ENCODE measurements around the gene SERINC2. TPM values are rescaled to one million over a fixed set of nuclear protein-coding genes. Genes with fewer than 3 reads are reported as not detected.

Gene SERINC2
- total RNA-seq, 1 experiment from 2014 or later: 14.0 TPM

DNA sequence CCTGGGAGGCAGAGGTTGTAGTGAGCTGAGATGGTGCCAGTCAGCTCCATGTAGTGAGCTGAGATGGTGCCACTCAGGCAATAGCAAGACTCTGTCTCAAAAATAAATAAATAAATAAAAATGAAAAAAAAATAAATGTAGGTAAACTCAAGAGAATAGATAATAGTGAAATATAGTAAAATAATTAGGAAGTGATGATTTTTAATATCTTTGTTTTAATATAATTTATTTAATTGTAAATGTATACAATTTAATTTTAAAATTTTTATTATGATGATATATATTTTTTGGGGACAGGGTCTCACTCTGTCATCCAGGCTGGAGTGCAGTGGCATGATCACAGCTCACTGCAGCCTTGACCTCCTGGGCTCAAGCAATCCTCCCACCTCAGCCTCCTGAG lies 19.6 kb upstream of the SERINC2 start:
- BruUV-seq (replicated peaks): no TSS peak
- no peak for DNase-seq (ENCODE audit: low read depth, low spot score)
- no peak overlapping the region for H3K27ac ChIP-seq (ENCODE audit: low read length)
- no peaks in the 10 kb centered on the region for H3K9me3 ChIP-seq (ENCODE audit: control insufficient read depth, insufficient read depth, low read depth, low read length)
- TF ChIP-seq, protein P1, sequence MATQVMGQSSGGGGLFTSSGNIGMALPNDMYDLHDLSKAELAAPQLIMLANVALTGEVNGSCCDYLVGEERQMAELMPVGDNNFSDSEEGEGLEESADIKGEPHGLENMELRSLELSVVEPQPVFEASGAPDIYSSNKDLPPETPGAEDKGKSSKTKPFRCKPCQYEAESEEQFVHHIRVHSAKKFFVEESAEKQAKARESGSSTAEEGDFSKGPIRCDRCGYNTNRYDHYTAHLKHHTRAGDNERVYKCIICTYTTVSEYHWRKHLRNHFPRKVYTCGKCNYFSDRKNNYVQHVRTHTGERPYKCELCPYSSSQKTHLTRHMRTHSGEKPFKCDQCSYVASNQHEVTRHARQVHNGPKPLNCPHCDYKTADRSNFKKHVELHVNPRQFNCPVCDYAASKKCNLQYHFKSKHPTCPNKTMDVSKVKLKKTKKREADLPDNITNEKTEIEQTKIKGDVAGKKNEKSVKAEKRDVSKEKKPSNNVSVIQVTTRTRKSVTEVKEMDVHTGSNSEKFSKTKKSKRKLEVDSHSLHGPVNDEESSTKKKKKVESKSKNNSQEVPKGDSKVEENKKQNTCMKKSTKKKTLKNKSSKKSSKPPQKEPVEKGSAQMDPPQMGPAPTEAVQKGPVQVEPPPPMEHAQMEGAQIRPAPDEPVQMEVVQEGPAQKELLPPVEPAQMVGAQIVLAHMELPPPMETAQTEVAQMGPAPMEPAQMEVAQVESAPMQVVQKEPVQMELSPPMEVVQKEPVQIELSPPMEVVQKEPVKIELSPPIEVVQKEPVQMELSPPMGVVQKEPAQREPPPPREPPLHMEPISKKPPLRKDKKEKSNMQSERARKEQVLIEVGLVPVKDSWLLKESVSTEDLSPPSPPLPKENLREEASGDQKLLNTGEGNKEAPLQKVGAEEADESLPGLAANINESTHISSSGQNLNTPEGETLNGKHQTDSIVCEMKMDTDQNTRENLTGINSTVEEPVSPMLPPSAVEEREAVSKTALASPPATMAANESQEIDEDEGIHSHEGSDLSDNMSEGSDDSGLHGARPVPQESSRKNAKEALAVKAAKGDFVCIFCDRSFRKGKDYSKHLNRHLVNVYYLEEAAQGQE (IDR thresholded peaks at IDR 0.05; ENCODE audit: insufficient read depth in 1 of 2, low read depth in 2 of 2, low read length in 1 of 2): no peak
- TF ChIP-seq TCF7L2 (IDR thresholded peaks at IDR 0.05; ENCODE audit: low read depth, low read length): no peak
- TF ChIP-seq, protein P2, sequence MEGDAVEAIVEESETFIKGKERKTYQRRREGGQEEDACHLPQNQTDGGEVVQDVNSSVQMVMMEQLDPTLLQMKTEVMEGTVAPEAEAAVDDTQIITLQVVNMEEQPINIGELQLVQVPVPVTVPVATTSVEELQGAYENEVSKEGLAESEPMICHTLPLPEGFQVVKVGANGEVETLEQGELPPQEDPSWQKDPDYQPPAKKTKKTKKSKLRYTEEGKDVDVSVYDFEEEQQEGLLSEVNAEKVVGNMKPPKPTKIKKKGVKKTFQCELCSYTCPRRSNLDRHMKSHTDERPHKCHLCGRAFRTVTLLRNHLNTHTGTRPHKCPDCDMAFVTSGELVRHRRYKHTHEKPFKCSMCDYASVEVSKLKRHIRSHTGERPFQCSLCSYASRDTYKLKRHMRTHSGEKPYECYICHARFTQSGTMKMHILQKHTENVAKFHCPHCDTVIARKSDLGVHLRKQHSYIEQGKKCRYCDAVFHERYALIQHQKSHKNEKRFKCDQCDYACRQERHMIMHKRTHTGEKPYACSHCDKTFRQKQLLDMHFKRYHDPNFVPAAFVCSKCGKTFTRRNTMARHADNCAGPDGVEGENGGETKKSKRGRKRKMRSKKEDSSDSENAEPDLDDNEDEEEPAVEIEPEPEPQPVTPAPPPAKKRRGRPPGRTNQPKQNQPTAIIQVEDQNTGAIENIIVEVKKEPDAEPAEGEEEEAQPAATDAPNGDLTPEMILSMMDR (IDR thresholded peaks at IDR 0.05): no peak
- no peak for TF ChIP-seq POLR2AphosphoS5 (IDR thresholded peaks at IDR 0.05; ENCODE audit: low read depth, low read length)
- no peak for TF ChIP-seq SIN3A (IDR thresholded peaks at IDR 0.05; ENCODE audit: borderline replicate concordance, insufficient read depth, low read depth, low read length)
- POLR2A ChIA-PET: no interaction called here
- CTCF ChIA-PET: interaction anchor here (0.6 to 0.9 kb wide), 2 partner anchors 20 to 156 kb away, joined by 3 to 11 read pairs; no protein-coding TSS in a partner anchor
- H3K4me1 ChIP-seq (ENCODE audit: control insufficient read depth, insufficient read depth, low read length): peaks cover 4% of the 10 kb centered on the region; the same call in 1 of the 2 replicates
- no peaks in the 10 kb centered on the region for H3K36me3 ChIP-seq (ENCODE audit: control insufficient read depth, insufficient read depth, low read length)
- no peaks in the 10 kb centered on the region for H3K27me3 ChIP-seq (ENCODE audit: control insufficient read depth, insufficient read depth, low read length)
- intact Hi-C loops (cut with micrococcal nuclease; ENCODE audit: unreplicated experiment) (no loop called here), in situ Hi-C loops (cut with HindIII; ENCODE audit: low pct_unique_long_range_greater_than_20kb, low sequenced_read_pairs) (no loop called here)
- no peak overlapping the region for H3K4me3 ChIP-seq (ENCODE audit: low read depth in 2 of 2, low read length in 2 of 2)
- ATAC-seq: no peak

DNA sequence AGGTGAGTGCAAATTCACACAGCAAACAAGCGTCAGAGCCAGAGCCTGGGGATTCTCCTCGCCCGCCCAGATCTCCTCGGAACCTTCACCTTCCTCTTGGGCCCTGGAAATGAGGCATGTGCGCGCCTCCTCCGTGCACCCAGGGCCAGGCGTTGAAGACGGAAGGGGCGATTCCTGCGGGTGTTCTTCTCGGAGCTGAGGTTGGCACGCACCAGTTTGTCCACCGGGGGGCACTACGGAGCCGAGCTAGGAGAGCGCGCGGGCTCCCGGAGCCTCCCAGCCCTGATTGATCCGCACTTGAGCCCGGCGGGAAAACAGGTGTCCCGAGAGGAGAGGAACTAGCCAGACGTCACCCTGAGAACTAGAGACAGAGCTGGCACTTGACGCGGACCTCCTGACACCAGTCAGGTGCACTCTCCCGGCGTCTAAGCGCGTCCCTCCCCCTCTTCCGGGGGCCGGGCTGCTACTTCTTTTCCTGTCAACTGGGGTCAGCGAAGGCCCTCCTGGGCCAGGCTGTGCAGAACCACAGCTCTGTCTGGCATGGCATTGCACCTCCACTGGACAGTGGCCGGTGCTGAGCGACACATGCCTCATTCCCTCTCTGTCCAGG lies 18.3 kb upstream of the SERINC2 start:
- H3K4me1 ChIP-seq (ENCODE audit: control insufficient read depth, insufficient read depth, low read length): peaks cover 4% of the 10 kb centered on the region; the same call in 1 of the 2 replicates
- TF ChIP-seq, protein P1 (IDR thresholded peaks at IDR 0.05; ENCODE audit: insufficient read depth in 1 of 2, low read depth in 2 of 2, low read length in 1 of 2): no peak
- TF ChIP-seq, protein P2 (IDR thresholded peaks at IDR 0.05): peak; percentile 96
- intact Hi-C loops (cut with micrococcal nuclease; ENCODE audit: unreplicated experiment) (no loop called here), in situ Hi-C loops (cut with HindIII; ENCODE audit: low pct_unique_long_range_greater_than_20kb, low sequenced_read_pairs) (no loop called here)
- no peaks in the 10 kb centered on the region for H3K9me3 ChIP-seq (ENCODE audit: control insufficient read depth, insufficient read depth, low read depth, low read length)
- no peaks in the 10 kb centered on the region for H3K27me3 ChIP-seq (ENCODE audit: control insufficient read depth, insufficient read depth, low read length)
- H3K4me3 ChIP-seq (ENCODE audit: low read depth in 2 of 2, low read length in 2 of 2): peak overlapping the region; percentile 33 to 61
- H3K27ac ChIP-seq (ENCODE audit: low read length): no peak overlapping the region
- ATAC-seq (peak; percentile 94), DNase-seq (ENCODE audit: low read depth, low spot score) (peak; percentile 55)
- no TSS peak for BruUV-seq (replicated peaks)
- no peaks in the 10 kb centered on the region for H3K36me3 ChIP-seq (ENCODE audit: control insufficient read depth, insufficient read depth, low read length)
- POLR2A ChIA-PET: no interaction called here
- CTCF ChIA-PET: interaction anchor here (0.6 to 1.4 kb wide), 11 partner anchors 21 to 250 kb away, joined by 3 to 17 read pairs (median 4); partner anchors contain the start of gene PEF1

All from Panc1 (cell line).